OCI-LY3 (cell line): ENCODE data around the gene ENOX2.

Source experiments
- EZH2phosphoT487 ChIP-seq: fragments of 200-600 bp; shearing (Covaris generic); IDR thresholded peaks from 2 replicates; pipeline ENCODE4 v1.6.1; 2018; ENCODE audit warnings: antibody characterized with exemption, mixed run types, low read depth
- TF ChIP-seq, protein P1 (sequence below): fragments of 200-600, 300-600 bp; sonication (generic); IDR thresholded peaks from 2 replicates; pipeline ENCODE4 v1.5.1; 2014; ENCODE audit warnings: antibody characterized with exemption, low read length, low read depth

GRCh38 chrX:130789793-130790192 lies 113.2 kb downstream of the ENOX2 start:
- TF ChIP-seq, protein P1, sequence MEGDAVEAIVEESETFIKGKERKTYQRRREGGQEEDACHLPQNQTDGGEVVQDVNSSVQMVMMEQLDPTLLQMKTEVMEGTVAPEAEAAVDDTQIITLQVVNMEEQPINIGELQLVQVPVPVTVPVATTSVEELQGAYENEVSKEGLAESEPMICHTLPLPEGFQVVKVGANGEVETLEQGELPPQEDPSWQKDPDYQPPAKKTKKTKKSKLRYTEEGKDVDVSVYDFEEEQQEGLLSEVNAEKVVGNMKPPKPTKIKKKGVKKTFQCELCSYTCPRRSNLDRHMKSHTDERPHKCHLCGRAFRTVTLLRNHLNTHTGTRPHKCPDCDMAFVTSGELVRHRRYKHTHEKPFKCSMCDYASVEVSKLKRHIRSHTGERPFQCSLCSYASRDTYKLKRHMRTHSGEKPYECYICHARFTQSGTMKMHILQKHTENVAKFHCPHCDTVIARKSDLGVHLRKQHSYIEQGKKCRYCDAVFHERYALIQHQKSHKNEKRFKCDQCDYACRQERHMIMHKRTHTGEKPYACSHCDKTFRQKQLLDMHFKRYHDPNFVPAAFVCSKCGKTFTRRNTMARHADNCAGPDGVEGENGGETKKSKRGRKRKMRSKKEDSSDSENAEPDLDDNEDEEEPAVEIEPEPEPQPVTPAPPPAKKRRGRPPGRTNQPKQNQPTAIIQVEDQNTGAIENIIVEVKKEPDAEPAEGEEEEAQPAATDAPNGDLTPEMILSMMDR = no peak
- no peak for TF ChIP-seq EZH2phosphoT487
